OCI-LY1 (cell line): Measurements from ENCODE around the gene GTF3C1.

Experiments
- EZH2 ChIP-seq: fragments of 200-600 bp; sonication (generic), shearing (Covaris generic); IDR thresholded peaks from 2 replicates; pipeline ENCODE4 v1.8.0; 2017; ENCODE audit warnings: borderline replicate concordance, mixed run types, mild to moderate bottlenecking, antibody characterized with exemption, low read length, moderate library complexity, mixed read lengths
- TF ChIP-seq, protein P1 (sequence below): fragments of 200-600 bp; sonication (generic), shearing (Covaris generic); IDR thresholded peaks from 2 replicates; pipeline ENCODE4 v1.5.1; 2017; ENCODE audit warnings: mild to moderate bottlenecking, antibody characterized with exemption, low read length, moderate library complexity, mixed read lengths

DNA sequence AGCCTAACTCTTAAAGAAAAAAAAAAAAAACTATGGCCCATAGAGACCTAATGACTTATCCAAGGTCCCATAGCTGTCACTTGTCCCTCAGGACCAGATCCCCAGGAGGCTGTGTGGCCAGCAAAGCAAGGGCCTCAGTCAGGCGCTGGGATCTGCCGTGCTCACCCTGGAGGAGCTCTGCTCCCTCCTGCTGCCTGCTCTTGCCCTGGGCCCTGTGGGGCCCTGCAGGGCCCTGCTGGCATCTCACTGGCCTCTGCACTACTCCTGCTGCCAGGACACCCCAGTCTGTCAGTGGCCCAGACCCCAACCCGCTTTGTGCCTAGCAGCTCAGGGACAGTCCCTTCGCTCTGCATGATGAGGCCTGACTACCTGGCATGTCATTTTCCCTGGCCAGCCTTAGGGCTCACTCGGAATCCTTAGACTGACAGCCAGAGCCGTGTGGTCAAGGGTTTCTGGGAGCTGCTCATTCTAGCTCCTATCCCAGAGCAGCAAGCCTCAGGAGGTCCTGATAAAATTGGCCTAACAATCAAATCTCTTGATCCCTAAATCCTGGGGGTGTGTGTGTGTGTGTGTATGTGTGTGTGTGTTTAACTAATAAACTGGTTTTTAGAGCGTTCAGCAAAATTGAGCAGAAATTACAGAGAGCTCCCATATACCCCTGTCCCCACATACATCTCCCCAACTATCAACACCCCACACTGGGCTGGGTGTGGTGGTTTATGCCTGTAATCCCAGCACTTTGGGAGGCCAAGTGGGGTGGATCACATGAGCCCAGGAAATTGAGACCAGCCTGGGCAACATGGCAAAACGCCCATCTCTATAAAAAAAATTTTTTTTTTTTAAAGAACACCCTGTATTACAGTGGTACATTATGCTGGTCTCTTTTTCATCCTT is 22.0 kb upstream of the GTF3C1 start:
- no peak for TF ChIP-seq EZH2
- TF ChIP-seq, protein P1, sequence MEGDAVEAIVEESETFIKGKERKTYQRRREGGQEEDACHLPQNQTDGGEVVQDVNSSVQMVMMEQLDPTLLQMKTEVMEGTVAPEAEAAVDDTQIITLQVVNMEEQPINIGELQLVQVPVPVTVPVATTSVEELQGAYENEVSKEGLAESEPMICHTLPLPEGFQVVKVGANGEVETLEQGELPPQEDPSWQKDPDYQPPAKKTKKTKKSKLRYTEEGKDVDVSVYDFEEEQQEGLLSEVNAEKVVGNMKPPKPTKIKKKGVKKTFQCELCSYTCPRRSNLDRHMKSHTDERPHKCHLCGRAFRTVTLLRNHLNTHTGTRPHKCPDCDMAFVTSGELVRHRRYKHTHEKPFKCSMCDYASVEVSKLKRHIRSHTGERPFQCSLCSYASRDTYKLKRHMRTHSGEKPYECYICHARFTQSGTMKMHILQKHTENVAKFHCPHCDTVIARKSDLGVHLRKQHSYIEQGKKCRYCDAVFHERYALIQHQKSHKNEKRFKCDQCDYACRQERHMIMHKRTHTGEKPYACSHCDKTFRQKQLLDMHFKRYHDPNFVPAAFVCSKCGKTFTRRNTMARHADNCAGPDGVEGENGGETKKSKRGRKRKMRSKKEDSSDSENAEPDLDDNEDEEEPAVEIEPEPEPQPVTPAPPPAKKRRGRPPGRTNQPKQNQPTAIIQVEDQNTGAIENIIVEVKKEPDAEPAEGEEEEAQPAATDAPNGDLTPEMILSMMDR: no peak
